Measurements from ENCODE around the gene TANC1. TPM values are rescaled to one million over a fixed set of nuclear protein-coding genes. Genes with fewer than 3 reads are reported as not detected.

Gene TANC1
- total and polyA plus RNA-seq, 2 experiments from 2014 or later, result 22.1 to 34.8 TPM

DNA sequence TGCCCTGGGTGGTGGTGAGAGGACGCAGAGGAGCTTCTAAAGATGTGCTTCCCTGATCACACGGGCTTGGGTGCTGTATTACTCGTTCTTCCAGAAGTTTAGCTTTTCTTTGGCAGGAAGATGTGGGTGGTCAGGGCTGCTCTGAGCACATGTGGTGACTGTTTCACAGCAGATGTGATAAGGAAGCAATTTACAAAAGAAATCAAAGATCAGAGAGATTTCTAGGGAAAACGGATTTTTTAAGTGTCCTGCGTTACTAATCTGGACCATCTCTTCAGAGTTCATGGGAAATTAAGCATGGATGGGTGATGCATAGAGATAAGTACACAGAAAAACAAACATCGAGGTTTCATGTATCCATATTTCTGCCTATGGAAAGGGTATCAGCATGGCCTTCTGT lies 218.7 kb downstream of the TANC1 start:
- Histone ChIP-seq H3K27ac (no peak overlapping the region), H3K4me3 (no peak overlapping the region), H3K9me3 (ENCODE audit: low read depth) (no peaks in the 10 kb centered on the region), H3K4me1 (ENCODE audit: low read depth) (no peaks in the 10 kb centered on the region), H3K36me3 (peaks cover 29% of the 10 kb centered on the region), H3K27me3 (no peaks in the 10 kb centered on the region)
- TF ChIP-seq, protein P1, sequence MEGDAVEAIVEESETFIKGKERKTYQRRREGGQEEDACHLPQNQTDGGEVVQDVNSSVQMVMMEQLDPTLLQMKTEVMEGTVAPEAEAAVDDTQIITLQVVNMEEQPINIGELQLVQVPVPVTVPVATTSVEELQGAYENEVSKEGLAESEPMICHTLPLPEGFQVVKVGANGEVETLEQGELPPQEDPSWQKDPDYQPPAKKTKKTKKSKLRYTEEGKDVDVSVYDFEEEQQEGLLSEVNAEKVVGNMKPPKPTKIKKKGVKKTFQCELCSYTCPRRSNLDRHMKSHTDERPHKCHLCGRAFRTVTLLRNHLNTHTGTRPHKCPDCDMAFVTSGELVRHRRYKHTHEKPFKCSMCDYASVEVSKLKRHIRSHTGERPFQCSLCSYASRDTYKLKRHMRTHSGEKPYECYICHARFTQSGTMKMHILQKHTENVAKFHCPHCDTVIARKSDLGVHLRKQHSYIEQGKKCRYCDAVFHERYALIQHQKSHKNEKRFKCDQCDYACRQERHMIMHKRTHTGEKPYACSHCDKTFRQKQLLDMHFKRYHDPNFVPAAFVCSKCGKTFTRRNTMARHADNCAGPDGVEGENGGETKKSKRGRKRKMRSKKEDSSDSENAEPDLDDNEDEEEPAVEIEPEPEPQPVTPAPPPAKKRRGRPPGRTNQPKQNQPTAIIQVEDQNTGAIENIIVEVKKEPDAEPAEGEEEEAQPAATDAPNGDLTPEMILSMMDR (IDR thresholded peaks at IDR 0.05; ENCODE audit: low read depth, low read length), result no peak
- peak in 1 of 2 donors; percentile 18 for DNase-seq (ENCODE audit: low read depth in 1 of 2, low spot score in 1 of 2)

DNA sequence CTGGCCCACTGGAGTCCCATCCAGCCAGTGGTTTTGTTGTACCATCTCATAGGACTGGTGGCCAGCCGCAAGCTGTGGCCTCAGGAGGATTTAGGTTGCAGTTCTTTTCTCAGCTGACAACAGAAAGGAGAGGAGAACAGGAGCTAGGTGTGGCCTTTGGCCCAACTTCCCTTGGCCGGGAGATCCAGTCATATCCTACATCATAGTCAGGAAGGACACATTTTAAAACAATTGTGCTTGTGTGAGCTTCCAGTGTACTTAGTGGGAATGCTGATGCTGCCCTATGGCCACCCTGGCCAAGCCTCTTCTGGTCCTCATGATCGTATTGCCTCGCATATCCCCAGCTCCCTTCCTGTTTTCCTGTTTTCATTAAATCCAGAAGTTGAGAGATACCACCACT lies 220.0 kb downstream of the TANC1 start:
- Histone ChIP-seq H3K27ac (no peak overlapping the region), H3K9me3 (ENCODE audit: low read depth) (no peaks in the 10 kb centered on the region), H3K36me3 (peaks cover 29% of the 10 kb centered on the region), H3K27me3 (no peaks in the 10 kb centered on the region), H3K4me1 (ENCODE audit: low read depth) (no peaks in the 10 kb centered on the region), H3K4me3 (no peak overlapping the region)
- TF ChIP-seq, protein P1 (IDR thresholded peaks at IDR 0.05; ENCODE audit: low read depth, low read length), result no peak
- DNase-seq (ENCODE audit: low read depth in 1 of 2, low spot score in 1 of 2), result no peak

DNA sequence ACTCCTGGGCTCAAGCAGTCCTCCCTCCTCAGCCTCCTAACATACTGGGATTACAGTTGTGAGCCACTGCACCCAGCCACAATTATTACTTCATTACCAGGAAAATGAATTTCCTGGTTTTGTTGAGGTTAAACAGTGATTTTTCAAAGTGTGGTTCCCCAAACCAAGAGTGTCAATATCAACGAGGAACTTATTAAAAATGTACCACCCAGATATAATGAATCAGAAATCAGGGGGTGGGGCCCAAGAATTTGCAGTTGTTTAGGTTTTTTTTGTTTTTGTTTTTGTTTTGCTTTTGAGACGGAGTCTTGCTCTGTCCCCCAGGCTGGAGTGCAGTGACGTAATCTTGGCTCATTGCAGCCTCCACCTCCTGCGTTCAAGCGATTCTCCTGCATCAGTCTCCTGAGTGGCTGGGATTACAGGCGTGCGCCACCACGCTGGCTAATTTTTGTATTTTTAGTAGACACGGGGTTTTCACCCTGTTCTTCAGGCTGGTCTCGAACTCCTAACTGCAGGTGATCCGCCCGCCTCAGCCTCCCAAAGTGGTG lies 224.0 kb downstream of the TANC1 start:
- Histone ChIP-seq H3K27me3 (no peaks in the 10 kb centered on the region), H3K36me3 (peaks cover 31% of the 10 kb centered on the region), H3K4me1 (ENCODE audit: low read depth) (no peaks in the 10 kb centered on the region), H3K9me3 (ENCODE audit: low read depth) (no peaks in the 10 kb centered on the region), H3K4me3 (no peak overlapping the region), H3K27ac (no peak overlapping the region)
- TF ChIP-seq, protein P1 (IDR thresholded peaks at IDR 0.05; ENCODE audit: low read depth, low read length), result no peak
- no peak for DNase-seq (ENCODE audit: low read depth in 1 of 2, low spot score in 1 of 2)

DNA sequence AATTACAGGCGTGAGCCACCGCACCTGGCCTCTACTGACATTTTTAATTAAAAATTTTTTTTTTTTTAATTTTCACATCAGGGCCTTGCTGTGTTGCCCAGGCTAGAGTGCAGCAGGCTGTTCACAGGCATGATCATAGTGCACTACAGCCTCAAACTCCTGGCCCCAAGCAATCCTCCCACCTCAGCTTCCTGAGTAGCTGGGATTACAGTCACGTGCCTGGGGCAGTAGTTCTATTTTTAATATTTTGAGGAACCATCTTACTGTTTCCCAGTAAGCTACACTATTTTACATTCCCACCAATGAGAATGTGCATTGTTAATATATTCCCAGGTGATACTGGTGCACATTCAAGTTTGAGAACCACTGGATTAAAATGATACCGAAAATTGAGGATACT lies 225.4 kb downstream of the TANC1 start:
- DNase-seq (ENCODE audit: low read depth in 1 of 2, low spot score in 1 of 2), result no peak
- Histone ChIP-seq H3K27ac (no peak overlapping the region), H3K9me3 (ENCODE audit: low read depth) (no peaks in the 10 kb centered on the region)

DNA sequence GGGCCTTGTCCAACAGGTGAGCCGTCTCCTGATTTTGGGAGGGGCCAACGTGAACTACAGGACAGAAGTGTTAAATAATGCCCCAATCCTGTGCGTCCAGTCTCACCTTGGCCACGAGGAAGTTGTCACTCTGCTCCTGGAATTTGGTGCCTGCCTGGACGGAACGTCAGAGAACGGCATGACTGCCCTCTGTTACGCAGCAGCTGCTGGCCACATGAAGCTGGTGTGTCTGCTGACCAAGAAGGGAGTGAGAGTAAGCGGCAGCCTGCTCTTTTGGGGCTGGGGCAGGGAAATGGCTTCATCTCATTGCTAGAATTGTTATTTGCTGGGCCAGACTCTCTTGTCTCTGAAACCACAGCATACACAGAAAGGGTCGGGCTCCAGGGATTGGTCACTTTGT lies 225.8 kb downstream of the TANC1 start:
- Histone ChIP-seq H3K4me3 (no peak overlapping the region), H3K4me1 (ENCODE audit: low read depth) (peaks cover under 1% of the 10 kb centered on the region), H3K36me3 (peaks cover 29% of the 10 kb centered on the region), H3K9me3 (ENCODE audit: low read depth) (no peaks in the 10 kb centered on the region), H3K27ac (no peak overlapping the region), H3K27me3 (no peaks in the 10 kb centered on the region)
- DNase-seq (ENCODE audit: low read depth in 1 of 2, low spot score in 1 of 2), result no peak
- TF ChIP-seq, protein P1 (IDR thresholded peaks at IDR 0.05; ENCODE audit: low read depth, low read length), result no peak

More for the DNA sequence above, 225.4 kb downstream of the TANC1 start:
- Histone ChIP-seq H3K4me1 (ENCODE audit: low read depth) (no peaks in the 10 kb centered on the region), H3K27me3 (no peaks in the 10 kb centered on the region), H3K36me3 (peaks cover 33% of the 10 kb centered on the region), H3K4me3 (no peak overlapping the region)
- TF ChIP-seq, protein P1 (IDR thresholded peaks at IDR 0.05; ENCODE audit: low read depth, low read length), result no peak
